Endothelial cell of umbilical vein (primary cell): Measurements from ENCODE around the gene MASP1. TPM values are rescaled to one million over a fixed set of nuclear protein-coding genes. Genes with fewer than 3 reads are reported as not detected.

Source experiments
- BruUV-seq: library from RNA; stranded (reverse); fragments of 400-500 nt; replicated peaks from 2 replicates; lab custom pipeline; 2021; lab: Mats Ljungman, UMichigan
- CTCF ChIA-PET: fragments of 300-600, 350-600 bp; sonication (Branson Sonifier 250); formaldehyde crosslinking; loops from one replicate; lab custom pipeline; 2021; ENCODE audit warnings: antibody characterized with exemption, inconsistent platforms; lab: Charles Lee
- POLR2A ChIA-PET: fragments of 300-600, 350-600 bp; sonication (Branson Sonifier 250); formaldehyde crosslinking; loops from one replicate; lab custom pipeline; 2021; ENCODE audit warnings: antibody characterized with exemption, inconsistent platforms; lab: Charles Lee
- DNase-seq: peaks from one replicate; pipeline ENCODE4 v3.0.0-alpha.2; 2011; ENCODE audit warnings: low read depth, low spot score
- FAIRE-seq: peaks from 2 replicates; lab custom pipeline; 2011; peaks lifted over from hg19 to GRCh38; lab: Jason Lieb, UNC
- H2AFZ ChIP-seq: 2 replicates; pipeline ENCODE4 v1.6.0; 2012; ENCODE audit warnings: low read depth, low read length, control low read depth, inconsistent platforms
- H3K27ac ChIP-seq: 2 replicates; pipeline ENCODE4 v1.5.1; 2011; ENCODE audit warnings: low read depth, mild to moderate bottlenecking, control low read depth, low read length, moderate library complexity; ENCODE audit not compliant: insufficient read depth
- H3K27me3 ChIP-seq, 2 experiments: 2 replicates each; pipeline versions ENCODE4 v1.6.0 to v1.6.1; 2011; ENCODE audit warnings: low read length in 2 of 2, mixed read lengths in 1 of 2; ENCODE audit not compliant: control insufficient read depth in 2 of 2, insufficient read depth in 2 of 2
- H3K36me3 ChIP-seq, 2 experiments: 2 replicates in 1 of 2; 3 replicates in 1 of 2; pipeline ENCODE4 v1.5.1; 2011; ENCODE audit warnings: low read length in 2 of 2, mild to moderate bottlenecking in 1 of 2, moderate library complexity in 1 of 2; ENCODE audit not compliant: control insufficient read depth in 2 of 2, insufficient read depth in 2 of 2; ENCODE audit errors: extremely low read depth in 1 of 2
- H3K4me1 ChIP-seq: 3 replicates; pipeline ENCODE4 v1.5.1; 2011; ENCODE audit warnings: mild to moderate bottlenecking, low read length; ENCODE audit not compliant: control insufficient read depth, insufficient read depth; ENCODE audit errors: extremely low read depth
- H3K4me2 ChIP-seq: 2 replicates; pipeline ENCODE4 v1.6.1; 2011; ENCODE audit warnings: low read length, control low read depth, mixed read lengths; ENCODE audit not compliant: insufficient read depth
- H3K4me3 ChIP-seq, 3 experiments: fragments of 200-600 bp in 1 of 3; sonication (generic), shearing (Covaris generic) in 1 of 3; replicated peaks in 1 of 3; 2 replicates each; pipeline ENCODE4 v1.5.1; 2011 to 2016; ENCODE audit warnings: control low read depth in 3 of 3, low read length in 3 of 3, mild to moderate bottlenecking in 2 of 3, inconsistent platforms in 1 of 3, low read depth in 1 of 3, moderate library complexity in 1 of 3; ENCODE audit not compliant: insufficient read depth in 1 of 3
- H3K79me2 ChIP-seq: 2 replicates; pipeline ENCODE4 v1.6.0; 2012; ENCODE audit warnings: low read length, inconsistent platforms; ENCODE audit not compliant: control insufficient read depth, insufficient read depth
- H3K9ac ChIP-seq: replicated peaks from 2 replicates; pipeline ENCODE3; 2011; ENCODE audit warnings: low read length, control low read depth; ENCODE audit not compliant: insufficient read depth; ENCODE audit errors: extremely low read depth
- H3K9me1 ChIP-seq: replicated peaks from 3 replicates; pipeline ENCODE4 v1.6.0; 2011; ENCODE audit warnings: mild to moderate bottlenecking, low read length; ENCODE audit not compliant: control insufficient read depth, insufficient read depth; ENCODE audit errors: extremely low read depth
- H3K9me3 ChIP-seq: replicated peaks from 2 replicates; pipeline ENCODE4 v1.5.1; 2012; ENCODE audit warnings: low read length, inconsistent platforms; ENCODE audit not compliant: control insufficient read depth, insufficient read depth
- H4K20me1 ChIP-seq: replicated peaks from 2 replicates; pipeline ENCODE3; 2011; ENCODE audit warnings: mild to moderate bottlenecking, low read length; ENCODE audit not compliant: control insufficient read depth, insufficient read depth; ENCODE audit errors: extremely low read depth
- EZH2 ChIP-seq: IDR thresholded peaks from 2 replicates; pipeline ENCODE4 v1.6.1; 2012; ENCODE audit warnings: borderline replicate concordance, low read depth, mild to moderate bottlenecking, moderate library complexity, low read length, inconsistent platforms; ENCODE audit not compliant: severe bottlenecking
- FOS ChIP-seq: IDR thresholded peaks from 2 replicates; pipeline ENCODE4 v1.6.1; 2011; ENCODE audit warnings: mild to moderate bottlenecking, low read length, moderate library complexity, borderline replicate concordance; ENCODE audit not compliant: insufficient read depth
- GATA2 ChIP-seq: IDR thresholded peaks from 2 replicates; pipeline ENCODE4 v1.7.0; 2011; ENCODE audit warnings: low read depth, mild to moderate bottlenecking, moderate library complexity, mixed read lengths, low read length; ENCODE audit not compliant: insufficient read length, insufficient read depth
- JUN ChIP-seq: IDR thresholded peaks from 2 replicates; pipeline ENCODE4 v1.6.1; 2011; ENCODE audit warnings: borderline replicate concordance, low read depth; ENCODE audit not compliant: insufficient read length, insufficient read depth
- MYC ChIP-seq: IDR thresholded peaks from one replicate; pipeline ENCODE4 v1.6.1; 2011; ENCODE audit warnings: mild to moderate bottlenecking, low read depth, low read length
- POLR2A ChIP-seq: IDR thresholded peaks from 2 replicates; pipeline ENCODE4 v1.6.1; 2012; ENCODE audit warnings: low read depth, mild to moderate bottlenecking, control low read depth, low read length
- POLR2AphosphoS5 ChIP-seq: IDR thresholded peaks from 2 replicates; pipeline ENCODE4 v1.6.1; 2012; ENCODE audit warnings: low read depth, mild to moderate bottlenecking, control low read depth, low read length, moderate library complexity; ENCODE audit not compliant: insufficient read depth
- dilution Hi-C: fragments of 300-500 bp; cut with MboI; formaldehyde crosslinking; loops from one replicate; pipeline ENCODE4 v1.15.0; 2019; ENCODE audit warnings: low sequenced_read_pairs; ENCODE audit not compliant: extremely low pct_ligation_motif_present
- intact Hi-C: fragments of 100-400 bp; cut with micrococcal nuclease; formaldehyde crosslinking; loops from one replicate; pipeline ENCODE4 v1.10.0; 2022
- polyA plus RNA-seq, 4 experiments: library from polyadenylated mRNA; depleted of rRNA in 3 of 4; stranded (reverse) in 3 of 4; unstranded in 1 of 4; fragments of >200 nt; gene quantifications; 2 replicates each; pipeline versions ENCODE4 v1.2.1 to v1.2.3, GENCODE V29; 2011 to 2012; ENCODE audit warnings: missing spikeins in 1 of 4
- total RNA-seq: library from RNA; stranded (reverse); gene quantifications from 2 replicates; pipeline ENCODE4 v1.2.3, GENCODE V29; 2021
- TF ChIP-seq, protein P1 (sequence below): IDR thresholded peaks from 2 replicates; pipeline ENCODE4 v1.6.1; 2011; ENCODE audit not compliant: insufficient read depth, insufficient read length
- TF ChIP-seq, protein P2 (sequence below), 2 donors: IDR thresholded peaks; 1 replicate in 1 of 2; 2 replicates in 1 of 2; pipeline ENCODE4 v1.5.1; 2011; ENCODE audit warnings: low read length in 2 of 2, mild to moderate bottlenecking in 2 of 2, moderate library complexity in 2 of 2, control low read depth in 1 of 2, inconsistent platforms in 1 of 2, low read depth in 1 of 2; ENCODE audit not compliant: insufficient read depth in 1 of 2; ENCODE audit errors: extremely low read depth in 1 of 2

The MASP1 gene
- total and polyA plus RNA-seq, 2 donors (not counting 3 experiments of a cell fraction or from before 2014, with no cell fraction given), result 0.31 to 0.50 TPM

DNA sequence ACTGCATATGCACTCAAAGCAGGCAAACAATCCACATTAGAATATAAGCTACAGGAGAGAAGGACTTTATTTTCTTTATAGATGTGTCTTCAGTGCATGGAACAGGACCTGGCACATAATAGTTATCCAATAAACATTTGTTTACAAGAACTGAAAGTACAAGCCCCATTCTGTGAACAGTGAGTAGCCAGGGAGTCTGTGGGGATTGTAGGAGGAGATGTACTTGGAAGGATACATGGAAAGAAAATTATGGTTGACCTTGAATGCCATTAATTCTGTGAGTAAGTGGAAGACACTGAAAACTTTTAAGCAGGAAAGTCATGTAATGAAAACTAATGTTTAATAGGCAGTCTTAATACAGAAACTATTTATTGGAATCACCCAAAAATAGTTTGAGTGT, 28.3 kb downstream of the MASP1 start:
- Histone ChIP-seq H3K27ac (peak overlapping the region; percentile 13), H3K36me3 (no peaks in the 10 kb centered on the region), H4K20me1 (no peaks in the 10 kb centered on the region), H3K4me3 (no peak overlapping the region), H3K79me2 (no peaks in the 10 kb centered on the region), H2AFZ (no peak overlapping the region), H3K4me2 (no peak overlapping the region), H3K9me1 (no peaks in the 10 kb centered on the region), H3K9me3 (no peaks in the 10 kb centered on the region), H3K9ac (no peak overlapping the region), H3K4me1 (peaks cover 32% of the 10 kb centered on the region), H3K27me3 (no peaks in the 10 kb centered on the region)
- POLR2A ChIA-PET, result no interaction called here
- no peak for FAIRE-seq
- peak; percentile 30 for DNase-seq
- dilution Hi-C loops, result no loop called here
- CTCF ChIA-PET, result interaction anchor here (1.1 to 5.1 kb wide), 3 partner anchors 12 to 416 kb away, joined by 4 to 23 read pairs (median 7); no protein-coding TSS in a partner anchor
- TF ChIP-seq FOS, result no peak
- TF ChIP-seq MYC, result no peak
- TF ChIP-seq, protein P1, sequence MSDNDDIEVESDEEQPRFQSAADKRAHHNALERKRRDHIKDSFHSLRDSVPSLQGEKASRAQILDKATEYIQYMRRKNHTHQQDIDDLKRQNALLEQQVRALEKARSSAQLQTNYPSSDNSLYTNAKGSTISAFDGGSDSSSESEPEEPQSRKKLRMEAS, result no peak
- no peak for TF ChIP-seq JUN
- no peak for TF ChIP-seq POLR2AphosphoS5
- no peak for TF ChIP-seq POLR2A
- TF ChIP-seq, protein P2, sequence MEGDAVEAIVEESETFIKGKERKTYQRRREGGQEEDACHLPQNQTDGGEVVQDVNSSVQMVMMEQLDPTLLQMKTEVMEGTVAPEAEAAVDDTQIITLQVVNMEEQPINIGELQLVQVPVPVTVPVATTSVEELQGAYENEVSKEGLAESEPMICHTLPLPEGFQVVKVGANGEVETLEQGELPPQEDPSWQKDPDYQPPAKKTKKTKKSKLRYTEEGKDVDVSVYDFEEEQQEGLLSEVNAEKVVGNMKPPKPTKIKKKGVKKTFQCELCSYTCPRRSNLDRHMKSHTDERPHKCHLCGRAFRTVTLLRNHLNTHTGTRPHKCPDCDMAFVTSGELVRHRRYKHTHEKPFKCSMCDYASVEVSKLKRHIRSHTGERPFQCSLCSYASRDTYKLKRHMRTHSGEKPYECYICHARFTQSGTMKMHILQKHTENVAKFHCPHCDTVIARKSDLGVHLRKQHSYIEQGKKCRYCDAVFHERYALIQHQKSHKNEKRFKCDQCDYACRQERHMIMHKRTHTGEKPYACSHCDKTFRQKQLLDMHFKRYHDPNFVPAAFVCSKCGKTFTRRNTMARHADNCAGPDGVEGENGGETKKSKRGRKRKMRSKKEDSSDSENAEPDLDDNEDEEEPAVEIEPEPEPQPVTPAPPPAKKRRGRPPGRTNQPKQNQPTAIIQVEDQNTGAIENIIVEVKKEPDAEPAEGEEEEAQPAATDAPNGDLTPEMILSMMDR (IDR thresholded peaks at IDR 0.05; ENCODE audit: extremely low read depth in 1 of 2, insufficient read depth in 1 of 2, low read depth in 1 of 2, low read length in 2 of 2), result no peak
- no peak for TF ChIP-seq GATA2
- no peak for TF ChIP-seq EZH2
- no TSS peak for BruUV-seq
- intact Hi-C loops, result no loop called here
